Stimulated activated naive B cell treated with anti-CD40 and anti-IgM and Interleukin-4, amounts not matched to agents 10 μg/mL and 1 μg/mL and 100 μg/mL, for 72 hours (primary cell): ENCODE measurements around the gene CASQ1.

ENCODE experiments used
- ATAC-seq, 2 donors: fragments of 150-1000 bp; cut with Tn5 transposase; replicated peaks; 2 replicates each; pipeline ENCODE4 v1.10.0; 2021; ENCODE audit warnings: moderate library complexity in 1 of 2
- DNase-seq: peaks from one replicate; pipeline ENCODE4 v3.0.0; 2021
- H3K27ac Mint-ChIP-seq: one replicate; pipeline ENCODE4 v1.8.0; 2022; ENCODE audit warnings: mild to moderate bottlenecking, mixed read lengths
- H3K27me3 Mint-ChIP-seq, 2 donors: one replicate each; pipeline ENCODE4 v1.8.0; 2022; ENCODE audit warnings: mixed read lengths in 2 of 2
- H3K36me3 Mint-ChIP-seq, 2 donors: one replicate each; pipeline ENCODE4 v1.8.0; 2022; ENCODE audit warnings: mixed read lengths in 2 of 2, mild to moderate bottlenecking in 1 of 2
- H3K4me1 Mint-ChIP-seq, 2 donors: one replicate each; pipeline ENCODE4 v1.8.0; 2022; ENCODE audit warnings: mixed read lengths in 2 of 2, mild to moderate bottlenecking in 1 of 2
- H3K4me3 Mint-ChIP-seq, 2 donors: one replicate each; pipeline ENCODE4 v1.8.0; 2022; ENCODE audit warnings: mild to moderate bottlenecking in 2 of 2, mixed read lengths in 2 of 2, moderate library complexity in 1 of 2
- H3K9me3 Mint-ChIP-seq, 2 donors: one replicate each; pipeline ENCODE4 v1.8.0; 2022; ENCODE audit warnings: mixed read lengths in 2 of 2, mild to moderate bottlenecking in 1 of 2

The CASQ1 gene

GRCh38 chr1:160178731-160179130 is 11.6 kb upstream of the CASQ1 start:
- Mint-ChIP-seq H3K9me3 (no peaks in the 10 kb centered on the region), H3K27ac (no peak overlapping the region), H3K4me3 (no peak overlapping the region), H3K27me3 (peaks cover 32 to 37% of the 10 kb centered on the region in 2 donors), H3K4me1 (peaks cover 0 to 1% of the 10 kb centered on the region in 2 donors), H3K36me3 (no peaks in the 10 kb centered on the region)
- DNase-seq = no peak
- no peak for ATAC-seq

- no peak for DNase-seq
- no peak overlapping the region for H3K27ac Mint-ChIP-seq
- peaks cover 0 to 1% of the 10 kb centered on the region in 2 donors for H3K4me1 Mint-ChIP-seq
- H3K9me3 Mint-ChIP-seq = no peaks in the 10 kb centered on the region
- peaks cover 26 to 31% of the 10 kb centered on the region in 2 donors for H3K27me3 Mint-ChIP-seq
- no peak for ATAC-seq
- H3K4me3 Mint-ChIP-seq = no peak overlapping the region
- no peaks in the 10 kb centered on the region for H3K36me3 Mint-ChIP-seq
Measured at GRCh38 chr1:160179336-160179735, 11.0 kb upstream of the CASQ1 start.

- H3K27me3 Mint-ChIP-seq = peaks cover 20 to 30% of the 10 kb centered on the region in 2 donors
- H3K4me1 Mint-ChIP-seq = peaks cover 0 to 10% of the 10 kb centered on the region in 2 donors
- no peak for DNase-seq
- ATAC-seq = no peak
- no peaks in the 10 kb centered on the region for H3K36me3 Mint-ChIP-seq
- no peak overlapping the region for H3K27ac Mint-ChIP-seq
- no peak overlapping the region for H3K4me3 Mint-ChIP-seq
- no peaks in the 10 kb centered on the region for H3K9me3 Mint-ChIP-seq
Measured at GRCh38 chr1:160186246-160186645, 4.1 kb upstream of the CASQ1 start.

GRCh38 chr1:160186729-160187128 is 3.6 kb upstream of the CASQ1 start:
- H3K4me1 Mint-ChIP-seq = peaks cover 0 to 10% of the 10 kb centered on the region in 2 donors
- DNase-seq (no peak), ATAC-seq (no peak)
- H3K4me3 Mint-ChIP-seq = no peak overlapping the region
- peaks cover 17 to 29% of the 10 kb centered on the region in 2 donors for H3K27me3 Mint-ChIP-seq
- no peaks in the 10 kb centered on the region for H3K36me3 Mint-ChIP-seq
- no peak overlapping the region for H3K27ac Mint-ChIP-seq
- no peaks in the 10 kb centered on the region for H3K9me3 Mint-ChIP-seq

GRCh38 chr1:160187407-160187806 is 3.0 kb upstream of the CASQ1 start:
- H3K36me3 Mint-ChIP-seq = no peaks in the 10 kb centered on the region
- peaks cover 0 to 10% of the 10 kb centered on the region in 2 donors for H3K4me1 Mint-ChIP-seq
- no peak overlapping the region for H3K27ac Mint-ChIP-seq
- ATAC-seq (no peak), DNase-seq (no peak)
- no peaks in the 10 kb centered on the region for H3K9me3 Mint-ChIP-seq
- no peak overlapping the region for H3K4me3 Mint-ChIP-seq
- H3K27me3 Mint-ChIP-seq = peaks cover 15 to 26% of the 10 kb centered on the region in 2 donors

- peaks cover 0 to 10% of the 10 kb centered on the region in 2 donors for H3K4me1 Mint-ChIP-seq
- H3K27me3 Mint-ChIP-seq = peaks cover 8 to 23% of the 10 kb centered on the region in 2 donors
- no peak overlapping the region for H3K4me3 Mint-ChIP-seq
- no peaks in the 10 kb centered on the region for H3K9me3 Mint-ChIP-seq
- no peak for ATAC-seq
- no peaks in the 10 kb centered on the region for H3K36me3 Mint-ChIP-seq
- H3K27ac Mint-ChIP-seq = no peak overlapping the region
- DNase-seq = no peak
Measured at GRCh38 chr1:160188341-160188740, 2.0 kb upstream of the CASQ1 start.

GRCh38 chr1:160191756-160192155 is 1.4 kb downstream of the CASQ1 start:
- Mint-ChIP-seq H3K9me3 (no peaks in the 10 kb centered on the region), H3K27ac (no peak overlapping the region), H3K4me1 (peaks cover 0 to 10% of the 10 kb centered on the region in 2 donors), H3K36me3 (no peaks in the 10 kb centered on the region), H3K27me3 (peaks cover 0 to 13% of the 10 kb centered on the region in 2 donors), H3K4me3 (no peak overlapping the region)
- no peak for ATAC-seq
- no peak for DNase-seq

- Mint-ChIP-seq H3K27ac (no peak overlapping the region), H3K27me3 (peaks cover 0 to 9% of the 10 kb centered on the region in 2 donors), H3K9me3 (no peaks in the 10 kb centered on the region), H3K4me1 (peaks cover 0 to 10% of the 10 kb centered on the region in 2 donors), H3K36me3 (no peaks in the 10 kb centered on the region), H3K4me3 (no peak overlapping the region)
- no peak for DNase-seq
- no peak for ATAC-seq
Measured at GRCh38 chr1:160192234-160192633, 1.9 kb downstream of the CASQ1 start.

GRCh38 chr1:160193091-160193819 is 2.9 kb downstream of the CASQ1 start:
- peak; percentile 81 to 84 for ATAC-seq
- DNase-seq = peak; percentile 69
- Mint-ChIP-seq H3K36me3 (no peaks in the 10 kb centered on the region), H3K27ac (no peak overlapping the region), H3K9me3 (no peaks in the 10 kb centered on the region), H3K4me3 (no peak overlapping the region), H3K4me1 (peaks cover 0 to 8% of the 10 kb centered on the region in 2 donors), H3K27me3 (peaks cover 0 to 3% of the 10 kb centered on the region in 2 donors)

- Mint-ChIP-seq H3K4me1 (no peaks in the 10 kb centered on the region), H3K9me3 (no peaks in the 10 kb centered on the region), H3K4me3 (no peak overlapping the region), H3K27ac (no peak overlapping the region), H3K27me3 (no peaks in the 10 kb centered on the region), H3K36me3 (no peaks in the 10 kb centered on the region)
- ATAC-seq = no peak
- DNase-seq = no peak
Measured at GRCh38 chr1:160193832-160194736, 3.7 kb downstream of the CASQ1 start.

- Mint-ChIP-seq H3K4me1 (no peaks in the 10 kb centered on the region), H3K27ac (no peak overlapping the region), H3K27me3 (no peaks in the 10 kb centered on the region), H3K4me3 (no peak overlapping the region), H3K9me3 (no peaks in the 10 kb centered on the region), H3K36me3 (no peaks in the 10 kb centered on the region)
- ATAC-seq = no peak
- no peak for DNase-seq
Measured at GRCh38 chr1:160194737-160195059, 4.3 kb downstream of the CASQ1 start.

- Mint-ChIP-seq H3K4me1 (no peaks in the 10 kb centered on the region), H3K27ac (no peak overlapping the region), H3K9me3 (no peaks in the 10 kb centered on the region), H3K27me3 (no peaks in the 10 kb centered on the region), H3K4me3 (no peak overlapping the region), H3K36me3 (no peaks in the 10 kb centered on the region)
- ATAC-seq (peak in 1 of 2 donors; percentile 50), DNase-seq (no peak)
Measured at GRCh38 chr1:160196143-160196542, 5.8 kb downstream of the CASQ1 start.

GRCh38 chr1:160197231-160197630 is 6.9 kb downstream of the CASQ1 start:
- H3K4me1 Mint-ChIP-seq = no peaks in the 10 kb centered on the region
- ATAC-seq = no peak
- H3K4me3 Mint-ChIP-seq = no peak overlapping the region
- DNase-seq = no peak
- no peaks in the 10 kb centered on the region for H3K36me3 Mint-ChIP-seq
- H3K9me3 Mint-ChIP-seq = no peaks in the 10 kb centered on the region
- no peak overlapping the region for H3K27ac Mint-ChIP-seq
- H3K27me3 Mint-ChIP-seq = no peaks in the 10 kb centered on the region

- no peak overlapping the region for H3K27ac Mint-ChIP-seq
- no peaks in the 10 kb centered on the region for H3K27me3 Mint-ChIP-seq
- H3K4me1 Mint-ChIP-seq = peaks cover 14 to 16% of the 10 kb centered on the region in 2 donors
- no peaks in the 10 kb centered on the region for H3K9me3 Mint-ChIP-seq
- no peaks in the 10 kb centered on the region for H3K36me3 Mint-ChIP-seq
- no peak for ATAC-seq
- no peak overlapping the region for H3K4me3 Mint-ChIP-seq
- no peak for DNase-seq
Measured at GRCh38 chr1:160200786-160201185, 10.4 kb downstream of the CASQ1 start.
